ENCODE results near the gene BMPR1B. TPM values are rescaled to one million over a fixed set of nuclear protein-coding genes. Genes with fewer than 3 reads are reported as not detected.

BMPR1B gene
- total and polyA plus RNA-seq, 2 of the 8 experiments (the other 6 are each of a cell fraction or from before 2014, with no cell fraction given): 0.14 to 1.1 TPM

DNA sequence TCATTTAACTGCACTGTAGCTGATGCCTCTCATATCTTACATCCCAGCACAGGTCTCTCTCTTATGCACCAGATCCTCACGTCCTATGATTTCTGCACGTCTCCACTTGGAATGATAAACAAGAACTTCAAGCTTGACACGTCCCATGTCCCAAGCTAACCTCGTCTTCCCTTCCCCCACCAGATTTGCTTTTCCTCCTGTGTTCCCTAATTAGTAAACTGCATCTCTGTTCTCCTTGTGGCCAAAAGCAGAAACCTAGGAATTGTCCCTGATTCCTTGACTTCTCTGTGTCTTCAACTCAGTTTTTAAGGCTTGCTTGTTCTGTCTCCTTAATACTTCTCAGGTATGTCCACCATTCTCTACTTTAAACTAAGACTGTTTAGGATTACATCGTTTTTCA lies 171.9 kb downstream of the BMPR1B start (continued):
- TF ChIP-seq, protein P1, sequence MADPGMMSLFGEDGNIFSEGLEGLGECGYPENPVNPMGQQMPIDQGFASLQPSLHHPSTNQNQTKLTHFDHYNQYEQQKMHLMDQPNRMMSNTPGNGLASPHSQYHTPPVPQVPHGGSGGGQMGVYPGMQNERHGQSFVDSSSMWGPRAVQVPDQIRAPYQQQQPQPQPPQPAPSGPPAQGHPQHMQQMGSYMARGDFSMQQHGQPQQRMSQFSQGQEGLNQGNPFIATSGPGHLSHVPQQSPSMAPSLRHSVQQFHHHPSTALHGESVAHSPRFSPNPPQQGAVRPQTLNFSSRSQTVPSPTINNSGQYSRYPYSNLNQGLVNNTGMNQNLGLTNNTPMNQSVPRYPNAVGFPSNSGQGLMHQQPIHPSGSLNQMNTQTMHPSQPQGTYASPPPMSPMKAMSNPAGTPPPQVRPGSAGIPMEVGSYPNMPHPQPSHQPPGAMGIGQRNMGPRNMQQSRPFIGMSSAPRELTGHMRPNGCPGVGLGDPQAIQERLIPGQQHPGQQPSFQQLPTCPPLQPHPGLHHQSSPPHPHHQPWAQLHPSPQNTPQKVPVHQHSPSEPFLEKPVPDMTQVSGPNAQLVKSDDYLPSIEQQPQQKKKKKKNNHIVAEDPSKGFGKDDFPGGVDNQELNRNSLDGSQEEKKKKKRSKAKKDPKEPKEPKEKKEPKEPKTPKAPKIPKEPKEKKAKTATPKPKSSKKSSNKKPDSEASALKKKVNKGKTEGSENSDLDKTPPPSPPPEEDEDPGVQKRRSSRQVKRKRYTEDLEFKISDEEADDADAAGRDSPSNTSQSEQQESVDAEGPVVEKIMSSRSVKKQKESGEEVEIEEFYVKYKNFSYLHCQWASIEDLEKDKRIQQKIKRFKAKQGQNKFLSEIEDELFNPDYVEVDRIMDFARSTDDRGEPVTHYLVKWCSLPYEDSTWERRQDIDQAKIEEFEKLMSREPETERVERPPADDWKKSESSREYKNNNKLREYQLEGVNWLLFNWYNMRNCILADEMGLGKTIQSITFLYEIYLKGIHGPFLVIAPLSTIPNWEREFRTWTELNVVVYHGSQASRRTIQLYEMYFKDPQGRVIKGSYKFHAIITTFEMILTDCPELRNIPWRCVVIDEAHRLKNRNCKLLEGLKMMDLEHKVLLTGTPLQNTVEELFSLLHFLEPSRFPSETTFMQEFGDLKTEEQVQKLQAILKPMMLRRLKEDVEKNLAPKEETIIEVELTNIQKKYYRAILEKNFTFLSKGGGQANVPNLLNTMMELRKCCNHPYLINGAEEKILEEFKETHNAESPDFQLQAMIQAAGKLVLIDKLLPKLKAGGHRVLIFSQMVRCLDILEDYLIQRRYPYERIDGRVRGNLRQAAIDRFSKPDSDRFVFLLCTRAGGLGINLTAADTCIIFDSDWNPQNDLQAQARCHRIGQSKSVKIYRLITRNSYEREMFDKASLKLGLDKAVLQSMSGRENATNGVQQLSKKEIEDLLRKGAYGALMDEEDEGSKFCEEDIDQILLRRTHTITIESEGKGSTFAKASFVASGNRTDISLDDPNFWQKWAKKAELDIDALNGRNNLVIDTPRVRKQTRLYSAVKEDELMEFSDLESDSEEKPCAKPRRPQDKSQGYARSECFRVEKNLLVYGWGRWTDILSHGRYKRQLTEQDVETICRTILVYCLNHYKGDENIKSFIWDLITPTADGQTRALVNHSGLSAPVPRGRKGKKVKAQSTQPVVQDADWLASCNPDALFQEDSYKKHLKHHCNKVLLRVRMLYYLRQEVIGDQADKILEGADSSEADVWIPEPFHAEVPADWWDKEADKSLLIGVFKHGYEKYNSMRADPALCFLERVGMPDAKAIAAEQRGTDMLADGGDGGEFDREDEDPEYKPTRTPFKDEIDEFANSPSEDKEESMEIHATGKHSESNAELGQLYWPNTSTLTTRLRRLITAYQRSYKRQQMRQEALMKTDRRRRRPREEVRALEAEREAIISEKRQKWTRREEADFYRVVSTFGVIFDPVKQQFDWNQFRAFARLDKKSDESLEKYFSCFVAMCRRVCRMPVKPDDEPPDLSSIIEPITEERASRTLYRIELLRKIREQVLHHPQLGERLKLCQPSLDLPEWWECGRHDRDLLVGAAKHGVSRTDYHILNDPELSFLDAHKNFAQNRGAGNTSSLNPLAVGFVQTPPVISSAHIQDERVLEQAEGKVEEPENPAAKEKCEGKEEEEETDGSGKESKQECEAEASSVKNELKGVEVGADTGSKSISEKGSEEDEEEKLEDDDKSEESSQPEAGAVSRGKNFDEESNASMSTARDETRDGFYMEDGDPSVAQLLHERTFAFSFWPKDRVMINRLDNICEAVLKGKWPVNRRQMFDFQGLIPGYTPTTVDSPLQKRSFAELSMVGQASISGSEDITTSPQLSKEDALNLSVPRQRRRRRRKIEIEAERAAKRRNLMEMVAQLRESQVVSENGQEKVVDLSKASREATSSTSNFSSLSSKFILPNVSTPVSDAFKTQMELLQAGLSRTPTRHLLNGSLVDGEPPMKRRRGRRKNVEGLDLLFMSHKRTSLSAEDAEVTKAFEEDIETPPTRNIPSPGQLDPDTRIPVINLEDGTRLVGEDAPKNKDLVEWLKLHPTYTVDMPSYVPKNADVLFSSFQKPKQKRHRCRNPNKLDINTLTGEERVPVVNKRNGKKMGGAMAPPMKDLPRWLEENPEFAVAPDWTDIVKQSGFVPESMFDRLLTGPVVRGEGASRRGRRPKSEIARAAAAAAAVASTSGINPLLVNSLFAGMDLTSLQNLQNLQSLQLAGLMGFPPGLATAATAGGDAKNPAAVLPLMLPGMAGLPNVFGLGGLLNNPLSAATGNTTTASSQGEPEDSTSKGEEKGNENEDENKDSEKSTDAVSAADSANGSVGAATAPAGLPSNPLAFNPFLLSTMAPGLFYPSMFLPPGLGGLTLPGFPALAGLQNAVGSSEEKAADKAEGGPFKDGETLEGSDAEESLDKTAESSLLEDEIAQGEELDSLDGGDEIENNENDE (IDR thresholded peaks at IDR 0.05; ENCODE audit: insufficient replicate concordance, low read length): no peak

All from H1 (cell line).